Measurements from ENCODE around the gene KIF6. TPM values are rescaled to one million over a fixed set of nuclear protein-coding genes. Genes with fewer than 3 reads are reported as not detected.
A peak's percentile ranks its signal among the peaks of the same experiment; 100 is the strongest.

Gene KIF6
- total RNA-seq, 4 donors from 2014 or later = 0.47 to 2.3 (median 0.97) TPM

DNA sequence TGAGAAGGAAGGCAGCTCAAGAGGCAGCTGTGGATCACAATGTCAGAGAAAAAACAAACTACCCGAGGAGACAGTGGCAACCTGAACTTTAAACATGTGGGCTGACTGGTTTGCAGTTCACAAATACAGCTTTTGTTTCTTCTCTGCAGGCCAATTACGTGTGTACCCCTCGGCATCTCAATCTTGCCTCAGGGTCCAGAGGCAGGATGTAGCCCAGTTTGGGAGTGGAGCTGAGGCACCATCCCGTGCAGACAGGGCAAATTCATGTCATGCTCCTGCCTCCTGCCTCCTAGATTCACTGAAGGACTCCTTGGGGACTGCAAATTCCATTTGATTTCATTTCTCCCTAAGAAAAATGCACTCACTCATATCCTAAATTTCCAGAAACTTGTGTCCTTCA is 308.5 kb downstream of the KIF6 start:
- Histone ChIP-seq H3K9me3 (no peaks in the 10 kb centered on the region), H3K36me3 (no peaks in the 10 kb centered on the region), H3K27ac (peak overlapping the region in 1 of 4 donors; percentile 57), H3K27me3 (no peaks in the 10 kb centered on the region), H3K4me1 (peaks cover 0 to 25% (median 3%) of the 10 kb centered on the region in 3 donors), H3K4me3 (no peak overlapping the region)
- TF ChIP-seq POLR2A (IDR thresholded peaks at IDR 0.05) = no peak
- TF ChIP-seq POLR2AphosphoS5 (IDR thresholded peaks at IDR 0.05) = no peak
- TF ChIP-seq, protein P1, sequence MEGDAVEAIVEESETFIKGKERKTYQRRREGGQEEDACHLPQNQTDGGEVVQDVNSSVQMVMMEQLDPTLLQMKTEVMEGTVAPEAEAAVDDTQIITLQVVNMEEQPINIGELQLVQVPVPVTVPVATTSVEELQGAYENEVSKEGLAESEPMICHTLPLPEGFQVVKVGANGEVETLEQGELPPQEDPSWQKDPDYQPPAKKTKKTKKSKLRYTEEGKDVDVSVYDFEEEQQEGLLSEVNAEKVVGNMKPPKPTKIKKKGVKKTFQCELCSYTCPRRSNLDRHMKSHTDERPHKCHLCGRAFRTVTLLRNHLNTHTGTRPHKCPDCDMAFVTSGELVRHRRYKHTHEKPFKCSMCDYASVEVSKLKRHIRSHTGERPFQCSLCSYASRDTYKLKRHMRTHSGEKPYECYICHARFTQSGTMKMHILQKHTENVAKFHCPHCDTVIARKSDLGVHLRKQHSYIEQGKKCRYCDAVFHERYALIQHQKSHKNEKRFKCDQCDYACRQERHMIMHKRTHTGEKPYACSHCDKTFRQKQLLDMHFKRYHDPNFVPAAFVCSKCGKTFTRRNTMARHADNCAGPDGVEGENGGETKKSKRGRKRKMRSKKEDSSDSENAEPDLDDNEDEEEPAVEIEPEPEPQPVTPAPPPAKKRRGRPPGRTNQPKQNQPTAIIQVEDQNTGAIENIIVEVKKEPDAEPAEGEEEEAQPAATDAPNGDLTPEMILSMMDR (IDR thresholded peaks at IDR 0.05) = no peak
- no peak for TF ChIP-seq EP300 (IDR thresholded peaks at IDR 0.05)
- 69 to 78% methylated on average over 4 of the region's 4 CpGs for WGBS, 2 donors (ENCODE audit: low coverage in 1 of 2)
- no peak for ATAC-seq

DNA sequence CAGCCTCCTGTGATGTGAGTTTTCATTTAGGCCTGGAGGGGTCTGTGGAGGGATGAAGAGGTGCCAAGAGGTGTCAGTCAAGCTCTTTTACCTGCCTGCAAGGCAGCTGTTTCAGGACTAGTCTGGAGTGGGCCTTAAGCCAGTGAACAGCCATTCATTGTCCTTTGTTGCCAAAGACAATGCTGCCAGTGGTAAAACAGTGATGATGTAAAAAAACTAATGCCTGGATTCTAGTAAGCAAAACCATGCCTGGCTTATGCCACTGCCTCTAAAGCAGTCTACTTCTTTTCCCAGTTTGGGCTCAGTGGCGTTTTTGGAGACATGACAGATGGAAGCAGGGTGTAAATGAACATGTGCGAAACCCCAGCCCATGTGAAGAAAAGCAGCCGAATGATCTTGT is 309.2 kb downstream of the KIF6 start:
- no peak overlapping the region for H3K4me3 ChIP-seq
- no peak for TF ChIP-seq EP300 (IDR thresholded peaks at IDR 0.05)
- no peak for TF ChIP-seq POLR2AphosphoS5 (IDR thresholded peaks at IDR 0.05)
- TF ChIP-seq, protein P1 (IDR thresholded peaks at IDR 0.05) = no peak
- no peak for TF ChIP-seq POLR2A (IDR thresholded peaks at IDR 0.05)
- no peaks in the 10 kb centered on the region for H3K27me3 ChIP-seq
- peaks cover 0 to 18% (median 0%) of the 10 kb centered on the region in 3 donors for H3K4me1 ChIP-seq
- no peaks in the 10 kb centered on the region for H3K36me3 ChIP-seq
- ATAC-seq = no peak
- no peaks in the 10 kb centered on the region for H3K9me3 ChIP-seq
- peak overlapping the region in 2 of 4 donors; percentile 9 to 57 for H3K27ac ChIP-seq
- 60% methylated on average over 3 of the region's 3 CpGs; no CpG with 5 or more reads in 1 of the 2 donors for WGBS, 2 donors (ENCODE audit: low coverage in 1 of 2)

DNA sequence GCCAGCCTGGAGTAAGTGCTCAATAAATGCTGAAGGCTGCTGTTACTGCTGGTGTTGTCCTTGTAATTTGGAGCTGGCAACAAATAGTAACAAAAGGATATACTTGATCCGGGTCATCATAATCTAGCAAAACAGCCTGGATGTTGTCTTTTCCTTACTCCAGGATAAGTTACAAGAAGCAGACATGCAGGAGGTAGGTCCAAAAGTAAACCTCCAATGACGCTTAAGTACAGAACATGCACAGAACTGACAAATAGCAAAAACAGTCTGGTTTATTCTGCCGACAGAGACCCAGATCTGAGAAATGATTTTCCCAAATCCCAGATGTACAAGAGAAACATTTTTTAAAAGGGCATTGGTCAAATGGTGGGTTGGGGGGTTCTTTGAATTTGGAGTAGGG is 309.7 kb downstream of the KIF6 start:
- H3K9me3 ChIP-seq = no peaks in the 10 kb centered on the region
- TF ChIP-seq, protein P1 (IDR thresholded peaks at IDR 0.05) = no peak
- no peak for TF ChIP-seq POLR2A (IDR thresholded peaks at IDR 0.05)
- no peaks in the 10 kb centered on the region for H3K36me3 ChIP-seq
- peaks cover 0 to 13% (median 0%) of the 10 kb centered on the region in 3 donors for H3K4me1 ChIP-seq
- 60 to 63% methylated on average over 1 to 3 of the region's 3 CpGs for WGBS, 2 donors (ENCODE audit: low coverage in 1 of 2)
- peak overlapping the region in 2 of 4 donors; percentile 9 to 57 for H3K27ac ChIP-seq
- H3K27me3 ChIP-seq = no peaks in the 10 kb centered on the region
- no peak for ATAC-seq
- H3K4me3 ChIP-seq = no peak overlapping the region

DNA sequence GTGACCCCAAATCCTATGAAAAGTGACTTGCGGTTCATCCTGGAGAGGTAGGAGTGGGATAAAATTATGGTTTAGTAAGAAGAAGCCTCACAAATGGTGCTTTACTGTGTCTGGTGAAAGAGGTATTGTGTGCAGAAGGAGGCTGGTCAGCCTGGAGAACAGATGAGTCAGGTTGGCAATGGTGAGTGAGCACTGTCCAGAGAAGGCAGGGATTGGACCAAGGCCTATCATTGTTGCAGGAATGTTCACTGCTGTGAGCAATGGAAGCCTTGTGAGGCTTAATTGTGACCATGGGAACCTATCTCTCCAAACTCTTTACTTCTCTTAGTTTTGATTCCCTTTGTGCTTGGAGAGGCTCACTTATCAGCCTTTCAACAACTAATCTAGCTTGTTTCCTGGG is 313.7 kb downstream of the KIF6 start:
- no peaks in the 10 kb centered on the region for H3K9me3 ChIP-seq
- 100% methylated on average over 1 of the region's 1 CpG; no CpG with 5 or more reads in 1 of the 2 donors for WGBS, 2 donors (ENCODE audit: low coverage in 1 of 2)
- ATAC-seq = no peak
- no peaks in the 10 kb centered on the region for H3K36me3 ChIP-seq
- TF ChIP-seq, protein P1 (IDR thresholded peaks at IDR 0.05) = no peak
- TF ChIP-seq POLR2AphosphoS5 (IDR thresholded peaks at IDR 0.05) (no peak), EP300 (IDR thresholded peaks at IDR 0.05) (no peak), POLR2A (IDR thresholded peaks at IDR 0.05) (no peak)
- H3K4me1 ChIP-seq = no peaks in the 10 kb centered on the region
- H3K27ac ChIP-seq = no peak overlapping the region
- no peak overlapping the region for H3K4me3 ChIP-seq
- H3K27me3 ChIP-seq = no peaks in the 10 kb centered on the region

DNA sequence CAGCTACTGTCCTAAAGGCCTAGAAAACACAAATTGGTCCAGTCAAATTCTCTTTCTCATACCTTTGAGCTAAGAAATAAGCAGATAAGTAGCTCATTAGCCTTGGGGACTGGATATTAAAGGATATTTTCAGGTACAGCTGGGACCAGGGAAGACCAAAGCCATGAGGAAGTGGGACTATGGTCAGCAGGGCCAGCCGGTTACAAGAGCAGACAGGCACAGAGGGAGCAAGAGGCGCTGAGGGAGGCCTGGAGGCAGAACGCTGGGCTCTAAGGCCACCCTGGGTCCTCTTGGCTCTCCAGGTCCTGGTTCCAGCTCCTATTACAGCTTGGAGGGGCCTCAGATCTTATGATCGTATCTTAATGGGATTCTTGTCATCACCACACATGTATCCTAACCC is 314.2 kb downstream of the KIF6 start:
- no peaks in the 10 kb centered on the region for H3K36me3 ChIP-seq
- H3K9me3 ChIP-seq = no peaks in the 10 kb centered on the region
- no peaks in the 10 kb centered on the region for H3K4me1 ChIP-seq
- WGBS, 2 donors (ENCODE audit: low coverage in 1 of 2) = 90% methylated on average over 4 of the region's 4 CpGs; no CpG with 5 or more reads in 1 of the 2 donors
- H3K27ac ChIP-seq = no peak overlapping the region
- TF ChIP-seq POLR2AphosphoS5 (IDR thresholded peaks at IDR 0.05) = no peak
- no peak for TF ChIP-seq POLR2A (IDR thresholded peaks at IDR 0.05)
- TF ChIP-seq EP300 (IDR thresholded peaks at IDR 0.05) = no peak
- TF ChIP-seq, protein P1 (IDR thresholded peaks at IDR 0.05) = no peak
- ATAC-seq = no peak
- H3K4me3 ChIP-seq = no peak overlapping the region
- no peaks in the 10 kb centered on the region for H3K27me3 ChIP-seq

Measured in gastroesophageal sphincter (tissue), 4 donors.